Loucy (cell line): ENCODE measurements around the gene PUM1.

Experiments
- H2AFZ ChIP-seq: fragments of 200-600 bp; sonication (generic); 2 replicates; pipeline ENCODE4 v1.6.0; 2016; ENCODE audit warnings: antibody characterized with exemption, mild to moderate bottlenecking, low read length, moderate library complexity
- H3F3A ChIP-seq: fragments of 200-600 bp; 2 replicates; pipeline ENCODE4 v1.6.0; 2016; ENCODE audit warnings: antibody characterized with exemption, low read depth, mild to moderate bottlenecking
- H3K27me3 ChIP-seq: fragments of 200-600 bp; sonication (generic); 2 replicates; pipeline ENCODE4 v1.6.1; 2014; ENCODE audit warnings: low read length, mild to moderate bottlenecking; ENCODE audit not compliant: insufficient read depth, poor library complexity, severe bottlenecking
- H3K36me3 ChIP-seq: fragments of 200-600 bp; sonication (generic); 2 replicates; pipeline ENCODE4 v1.6.1; 2016; ENCODE audit warnings: low read length; ENCODE audit not compliant: insufficient read depth
- H3K4me1 ChIP-seq: fragments of 200-600 bp; sonication (generic); 2 replicates; pipeline ENCODE4 v1.5.1; 2014; ENCODE audit warnings: low read length, mild to moderate bottlenecking; ENCODE audit not compliant: insufficient read depth, poor library complexity, severe bottlenecking
- H3K4me2 ChIP-seq: fragments of 200-600 bp; sonication (generic); 2 replicates; pipeline ENCODE4 v1.6.0; 2014; ENCODE audit warnings: antibody characterized with exemption, low read length, low read depth, mild to moderate bottlenecking; ENCODE audit not compliant: poor library complexity, severe bottlenecking
- H3K4me3 ChIP-seq: fragments of 200-600 bp; sonication (generic); 2 replicates; pipeline ENCODE4 v1.5.1; 2014; ENCODE audit warnings: low read length, mild to moderate bottlenecking, mixed read lengths; ENCODE audit not compliant: poor library complexity, severe bottlenecking
- H3K79me2 ChIP-seq: fragments of 200-600 bp; sonication (generic); 2 replicates; pipeline ENCODE4 v1.6.1; 2014; ENCODE audit warnings: low read length; ENCODE audit not compliant: insufficient read depth
- H3K9ac ChIP-seq: fragments of 200-600 bp; sonication (generic); 2 replicates; pipeline ENCODE4 v1.6.0; 2014; ENCODE audit warnings: mild to moderate bottlenecking, low read depth, low read length, moderate library complexity; ENCODE audit not compliant: poor library complexity, severe bottlenecking
- H3K9me2 ChIP-seq: fragments of 200-600 bp; sonication (generic); replicated peaks from 2 replicates; pipeline ENCODE4 v1.6.1; 2016; ENCODE audit warnings: low read depth, low read length, mixed read lengths
- H3K9me3 ChIP-seq: fragments of 200-600 bp; sonication (generic); 2 replicates; pipeline ENCODE4 v1.6.1; 2014; ENCODE audit warnings: mild to moderate bottlenecking, antibody characterized with exemption, low read length, low read depth; ENCODE audit not compliant: insufficient read depth
- H4K20me1 ChIP-seq: fragments of 200-600 bp; sonication (generic); 2 replicates; pipeline ENCODE4 v1.6.0; 2014; ENCODE audit warnings: antibody characterized with exemption, low read length, mild to moderate bottlenecking; ENCODE audit not compliant: insufficient read depth, poor library complexity, severe bottlenecking
- EZH2phosphoT487 ChIP-seq: fragments of 200-600 bp; IDR thresholded peaks from 2 replicates; pipeline ENCODE4 v1.6.1; 2018; ENCODE audit warnings: antibody characterized with exemption, mild to moderate bottlenecking, moderate library complexity, borderline replicate concordance
- TF ChIP-seq, protein P1 (sequence below): fragments of 200-600 bp; sonication (generic); conservative IDR thresholded peaks from 2 replicates; pipeline ENCODE4 v1.5.1; 2014; ENCODE audit warnings: mild to moderate bottlenecking, antibody characterized with exemption, low read length

The PUM1 gene

DNA sequence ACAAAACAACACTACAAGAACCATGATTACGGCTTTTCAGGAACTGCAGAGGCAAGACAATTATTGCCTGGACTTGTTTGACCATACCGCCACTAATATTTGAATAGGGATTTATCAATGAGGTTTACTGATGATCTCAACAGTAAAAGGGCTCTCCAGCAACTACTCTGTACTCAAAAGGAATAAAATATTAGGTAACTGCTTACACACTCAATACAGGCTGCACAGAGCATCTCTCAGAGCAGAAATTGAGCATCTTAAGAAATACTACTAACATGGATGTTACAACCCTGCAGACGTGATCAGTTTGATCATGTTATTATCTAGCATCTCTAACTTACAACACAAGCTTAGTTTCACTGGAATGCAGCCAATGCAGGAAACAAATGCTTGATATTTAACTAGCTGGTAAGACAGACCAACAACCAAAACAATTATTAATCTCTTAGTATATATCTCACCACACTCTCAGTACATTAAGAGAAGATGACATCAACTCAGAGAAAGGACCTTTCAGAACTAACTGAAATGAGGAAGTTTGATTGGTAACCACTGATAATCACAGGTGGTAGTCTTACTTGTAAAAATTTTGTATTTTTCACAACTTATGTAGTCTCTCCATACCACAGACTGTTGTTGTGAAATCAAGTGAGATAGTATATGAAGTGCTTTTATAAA is 52.2 kb downstream of the PUM1 start:
- no peak overlapping the region for H3K9ac ChIP-seq
- no peak overlapping the region for H3K4me2 ChIP-seq
- no peaks in the 10 kb centered on the region for H3K4me1 ChIP-seq
- H2AFZ ChIP-seq, result no peak overlapping the region
- no peaks in the 10 kb centered on the region for H3K27me3 ChIP-seq
- no peak overlapping the region for H3K4me3 ChIP-seq
- H3K9me2 ChIP-seq, result no peaks in the 10 kb centered on the region
- H3K9me3 ChIP-seq, result no peaks in the 10 kb centered on the region
- H4K20me1 ChIP-seq, result peaks cover 96% of the 10 kb centered on the region
- H3K36me3 ChIP-seq, result peaks cover 44% of the 10 kb centered on the region; the same call in 1 of the 2 replicates
- H3K79me2 ChIP-seq, result peaks cover 98% of the 10 kb centered on the region
- TF ChIP-seq EZH2phosphoT487, result no peak
- TF ChIP-seq, protein P1, sequence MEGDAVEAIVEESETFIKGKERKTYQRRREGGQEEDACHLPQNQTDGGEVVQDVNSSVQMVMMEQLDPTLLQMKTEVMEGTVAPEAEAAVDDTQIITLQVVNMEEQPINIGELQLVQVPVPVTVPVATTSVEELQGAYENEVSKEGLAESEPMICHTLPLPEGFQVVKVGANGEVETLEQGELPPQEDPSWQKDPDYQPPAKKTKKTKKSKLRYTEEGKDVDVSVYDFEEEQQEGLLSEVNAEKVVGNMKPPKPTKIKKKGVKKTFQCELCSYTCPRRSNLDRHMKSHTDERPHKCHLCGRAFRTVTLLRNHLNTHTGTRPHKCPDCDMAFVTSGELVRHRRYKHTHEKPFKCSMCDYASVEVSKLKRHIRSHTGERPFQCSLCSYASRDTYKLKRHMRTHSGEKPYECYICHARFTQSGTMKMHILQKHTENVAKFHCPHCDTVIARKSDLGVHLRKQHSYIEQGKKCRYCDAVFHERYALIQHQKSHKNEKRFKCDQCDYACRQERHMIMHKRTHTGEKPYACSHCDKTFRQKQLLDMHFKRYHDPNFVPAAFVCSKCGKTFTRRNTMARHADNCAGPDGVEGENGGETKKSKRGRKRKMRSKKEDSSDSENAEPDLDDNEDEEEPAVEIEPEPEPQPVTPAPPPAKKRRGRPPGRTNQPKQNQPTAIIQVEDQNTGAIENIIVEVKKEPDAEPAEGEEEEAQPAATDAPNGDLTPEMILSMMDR, result no peak
- H3F3A ChIP-seq, result no peaks in the 10 kb centered on the region

DNA sequence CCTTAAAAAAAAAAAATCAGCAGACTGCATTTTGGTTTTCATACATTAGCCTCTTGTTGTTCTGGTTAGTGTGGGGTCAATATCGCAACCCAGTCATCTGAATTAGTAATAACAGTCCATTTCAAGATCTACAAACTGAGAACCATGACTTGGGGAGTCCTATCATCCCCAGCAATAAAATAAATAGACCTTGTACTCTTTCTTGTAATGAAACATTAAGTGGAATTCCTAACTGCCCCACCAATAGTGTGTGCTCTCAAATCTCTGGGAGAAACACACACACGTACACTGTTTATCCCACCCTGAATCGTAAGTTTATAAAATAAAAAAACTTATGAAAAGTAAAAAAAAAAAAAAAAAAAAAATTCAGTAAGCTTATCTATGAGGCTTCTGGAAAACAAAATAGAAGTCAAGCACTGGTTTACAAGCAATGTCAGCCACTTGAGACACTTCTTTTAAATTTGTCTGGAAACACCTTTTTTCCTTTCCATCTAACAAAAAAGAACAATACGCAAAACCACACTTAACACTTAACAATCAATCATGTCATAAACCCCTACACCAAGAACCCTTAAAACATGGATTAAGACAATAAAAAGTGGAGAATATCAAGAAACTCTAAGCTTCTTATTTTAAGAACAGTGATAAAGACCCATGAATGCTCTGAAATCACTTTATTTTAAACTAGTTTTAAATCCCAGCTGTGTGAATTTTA is 53.1 kb downstream of the PUM1 start:
- H3K4me2 ChIP-seq, result no peak overlapping the region
- peaks cover 51% of the 10 kb centered on the region for H3K36me3 ChIP-seq
- H3K9me2 ChIP-seq, result no peaks in the 10 kb centered on the region
- no peak overlapping the region for H3K9ac ChIP-seq
- no peaks in the 10 kb centered on the region for H3K27me3 ChIP-seq
- no peaks in the 10 kb centered on the region for H3K9me3 ChIP-seq
- no peak overlapping the region for H3K4me3 ChIP-seq
- H4K20me1 ChIP-seq, result peaks cover 97% of the 10 kb centered on the region
- no peak overlapping the region for H2AFZ ChIP-seq
- H3K79me2 ChIP-seq, result peaks cover 98% of the 10 kb centered on the region
- H3K4me1 ChIP-seq, result no peaks in the 10 kb centered on the region
- no peak for TF ChIP-seq EZH2phosphoT487
- TF ChIP-seq, protein P1, result no peak
- H3F3A ChIP-seq, result no peaks in the 10 kb centered on the region

DNA sequence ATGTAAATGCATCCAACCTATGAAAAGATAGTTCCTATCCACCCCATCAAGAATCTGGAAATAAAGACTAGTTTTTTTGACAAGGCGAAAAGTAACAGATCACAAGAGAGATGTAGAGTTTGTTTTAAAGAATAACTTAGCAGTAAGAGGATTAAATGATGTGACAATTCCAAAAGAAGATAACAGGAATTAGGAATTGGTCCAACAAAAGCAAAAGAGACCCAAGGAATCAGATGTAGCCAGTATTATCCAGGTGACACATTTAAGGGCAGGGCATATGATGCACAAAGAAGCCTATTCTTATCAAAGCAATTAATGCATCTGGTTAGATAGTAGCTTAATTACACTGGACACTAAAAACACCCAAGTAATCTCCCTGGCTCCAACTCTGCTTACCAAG is 53.8 kb downstream of the PUM1 start:
- no peaks in the 10 kb centered on the region for H3K27me3 ChIP-seq
- no peaks in the 10 kb centered on the region for H3K9me3 ChIP-seq
- no peak overlapping the region for H3K4me2 ChIP-seq
- H3K9me2 ChIP-seq, result no peaks in the 10 kb centered on the region
- no peak overlapping the region for H3K4me3 ChIP-seq
- peaks cover 98% of the 10 kb centered on the region for H3K79me2 ChIP-seq
- H4K20me1 ChIP-seq, result peaks cover 97% of the 10 kb centered on the region
- no peak overlapping the region for H3K9ac ChIP-seq
- no peak overlapping the region for H2AFZ ChIP-seq
- H3K4me1 ChIP-seq, result no peaks in the 10 kb centered on the region
- TF ChIP-seq, protein P1, result no peak
- TF ChIP-seq EZH2phosphoT487, result no peak
- H3F3A ChIP-seq, result no peaks in the 10 kb centered on the region
- H3K36me3 ChIP-seq, result peaks cover 58% of the 10 kb centered on the region
